WTC11 (cell line): ENCODE data around the gene OGG1. TPM values are rescaled to one million over a fixed set of nuclear protein-coding genes. Genes with fewer than 3 reads are reported as not detected.
A peak's percentile ranks its signal among the peaks of the same experiment; 100 is the strongest.
"Not testable (repeated sequence)": the region's sequence is repeated elsewhere in the genome, so short reads cannot be mapped to it uniquely, and the experiment has no call there.

Experiments used
- ATAC-seq: fragments of 200-7000 bp; cut with Tn5 transposase; 2 replicates; pipeline ENCODE4 v1.10.0; 2021; ENCODE audit warnings: mild to moderate bottlenecking, moderate library complexity
- CTCF ChIA-PET: fragments of 300-600 bp; sonication (Branson Sonifier 250); formaldehyde crosslinking; loops from one replicate; lab custom pipeline; 2021; ENCODE audit warnings: antibody characterized with exemption; lab: Charles Lee
- POLR2A ChIA-PET: fragments of 350-600 bp; sonication (Branson Sonifier 250); formaldehyde crosslinking; loops from one replicate; lab custom pipeline; 2021; ENCODE audit warnings: antibody characterized with exemption; lab: Charles Lee
- DNase-seq: peaks from one replicate; pipeline ENCODE4 v3.0.0; 2021; ENCODE audit warnings: low spot score
- H3K27ac Mint-ChIP-seq: 2 replicates; pipeline ENCODE4 v1.8.0; 2021; ENCODE audit warnings: mixed read lengths
- H3K27me3 Mint-ChIP-seq: 2 replicates; pipeline ENCODE4 v1.8.0; 2021; ENCODE audit warnings: low read depth, mild to moderate bottlenecking, moderate library complexity, mixed read lengths
- H3K36me3 Mint-ChIP-seq: 2 replicates; pipeline ENCODE4 v1.8.0; 2021; ENCODE audit warnings: mixed read lengths
- H3K4me1 Mint-ChIP-seq: 2 replicates; pipeline ENCODE4 v1.8.0; 2022; ENCODE audit warnings: mixed read lengths
- H3K4me3 Mint-ChIP-seq: 2 replicates; pipeline ENCODE4 v1.8.0; 2021; ENCODE audit warnings: mild to moderate bottlenecking, moderate library complexity, mixed read lengths
- H3K9me3 Mint-ChIP-seq: 2 replicates; pipeline ENCODE4 v1.8.0; 2021; ENCODE audit warnings: mixed read lengths
- EMX1 ChIP-seq: fragments of 250-450 bp; sonication (Bioruptor Pico); IDR thresholded peaks from 2 replicates; pipeline ENCODE4 v1.8.0; 2021; ENCODE audit warnings: mild to moderate bottlenecking
- ESRRA ChIP-seq: sonication (generic); formaldehyde crosslinking; IDR thresholded peaks from 2 replicates; pipeline ENCODE4 v1.8.1; 2022; ENCODE audit warnings: mild to moderate bottlenecking, missing genetic modification reagents, borderline replicate concordance
- SMAD3 ChIP-seq: sonication (generic); formaldehyde crosslinking; IDR thresholded peaks from 2 replicates; pipeline ENCODE4 v1.8.0; 2022; ENCODE audit warnings: missing genetic modification reagents, mild to moderate bottlenecking, borderline replicate concordance
- ZNF396 ChIP-seq: fragments of 250-450 bp; sonication (Bioruptor Pico); IDR thresholded peaks from 2 replicates; pipeline ENCODE4 v1.8.0; 2021; ENCODE audit warnings: mild to moderate bottlenecking, moderate library complexity, borderline replicate concordance
- total RNA-seq: library from RNA; stranded (reverse); gene quantifications from 3 replicates; pipeline ENCODE4 v1.2.3, GENCODE V29; 2021
- TF ChIP-seq, protein P1 (sequence below): fragments of 250-450 bp; sonication (Bioruptor Pico); IDR thresholded peaks from 2 replicates; pipeline ENCODE4 v1.9.0; 2021; ENCODE audit warnings: mild to moderate bottlenecking, borderline replicate concordance
- TF ChIP-seq, protein P2 (sequence below): sonication (generic); formaldehyde crosslinking; IDR thresholded peaks from 2 replicates; pipeline ENCODE4 v1.8.0; 2022; ENCODE audit warnings: mild to moderate bottlenecking, missing genetic modification reagents
- TF ChIP-seq, protein P3 (sequence below): sonication (generic); formaldehyde crosslinking; IDR thresholded peaks from 2 replicates; pipeline ENCODE4 v1.8.1; 2023; ENCODE audit warnings: mild to moderate bottlenecking, missing genetic modification reagents
- TF ChIP-seq, protein P4 (sequence below): sonication (generic); formaldehyde crosslinking; IDR thresholded peaks from 2 replicates; pipeline ENCODE4 v1.8.1; 2023; ENCODE audit warnings: mild to moderate bottlenecking, missing genetic modification reagents, moderate library complexity
- TF ChIP-seq, protein P5 (sequence below): sonication (generic); formaldehyde crosslinking; IDR thresholded peaks from 2 replicates; pipeline ENCODE4 v1.8.0; 2023; ENCODE audit warnings: mild to moderate bottlenecking, missing genetic modification reagents
- TF ChIP-seq, protein P6 (sequence below): sonication (generic); formaldehyde crosslinking; IDR thresholded peaks from 2 replicates; pipeline ENCODE4 v1.8.0; 2022; ENCODE audit warnings: mild to moderate bottlenecking, missing genetic modification reagents
- TF ChIP-seq, protein P7 (sequence below): sonication (generic); formaldehyde crosslinking; conservative IDR thresholded peaks from 2 replicates; pipeline ENCODE4 v1.8.1; 2023; ENCODE audit warnings: mild to moderate bottlenecking, low read depth, missing genetic modification reagents, moderate library complexity

OGG1 gene
- total RNA-seq, 1 experiment from 2014 or later = 27.3 TPM

DNA sequence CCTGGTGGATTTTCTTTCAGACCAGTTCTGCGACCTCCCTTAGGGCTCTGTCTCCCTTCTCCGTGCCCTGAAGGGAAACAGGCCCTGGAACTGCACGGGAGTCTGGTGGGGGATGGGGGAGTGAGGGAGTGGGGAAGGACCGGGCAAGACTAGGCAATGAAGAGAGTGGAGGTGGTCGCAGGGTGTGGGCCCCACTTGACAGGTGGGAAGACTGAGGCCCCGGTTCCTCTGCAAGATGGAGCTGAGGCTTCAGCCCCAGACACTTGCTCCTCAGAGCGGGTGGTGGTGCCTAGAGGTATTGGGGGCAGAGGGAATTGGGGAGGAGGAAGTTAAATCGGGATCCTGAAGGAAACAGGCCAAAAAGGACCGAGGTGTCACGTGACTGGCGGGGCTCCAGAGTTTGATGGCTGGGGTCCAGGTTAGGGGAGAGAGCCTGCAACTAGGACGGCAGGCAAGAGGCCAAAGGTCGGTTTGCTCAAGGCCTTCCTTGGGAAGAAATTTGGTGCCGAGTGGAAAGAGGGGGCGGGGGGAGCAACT is 20.6 kb downstream of the OGG1 start (continued):
- TF ChIP-seq, protein P1, sequence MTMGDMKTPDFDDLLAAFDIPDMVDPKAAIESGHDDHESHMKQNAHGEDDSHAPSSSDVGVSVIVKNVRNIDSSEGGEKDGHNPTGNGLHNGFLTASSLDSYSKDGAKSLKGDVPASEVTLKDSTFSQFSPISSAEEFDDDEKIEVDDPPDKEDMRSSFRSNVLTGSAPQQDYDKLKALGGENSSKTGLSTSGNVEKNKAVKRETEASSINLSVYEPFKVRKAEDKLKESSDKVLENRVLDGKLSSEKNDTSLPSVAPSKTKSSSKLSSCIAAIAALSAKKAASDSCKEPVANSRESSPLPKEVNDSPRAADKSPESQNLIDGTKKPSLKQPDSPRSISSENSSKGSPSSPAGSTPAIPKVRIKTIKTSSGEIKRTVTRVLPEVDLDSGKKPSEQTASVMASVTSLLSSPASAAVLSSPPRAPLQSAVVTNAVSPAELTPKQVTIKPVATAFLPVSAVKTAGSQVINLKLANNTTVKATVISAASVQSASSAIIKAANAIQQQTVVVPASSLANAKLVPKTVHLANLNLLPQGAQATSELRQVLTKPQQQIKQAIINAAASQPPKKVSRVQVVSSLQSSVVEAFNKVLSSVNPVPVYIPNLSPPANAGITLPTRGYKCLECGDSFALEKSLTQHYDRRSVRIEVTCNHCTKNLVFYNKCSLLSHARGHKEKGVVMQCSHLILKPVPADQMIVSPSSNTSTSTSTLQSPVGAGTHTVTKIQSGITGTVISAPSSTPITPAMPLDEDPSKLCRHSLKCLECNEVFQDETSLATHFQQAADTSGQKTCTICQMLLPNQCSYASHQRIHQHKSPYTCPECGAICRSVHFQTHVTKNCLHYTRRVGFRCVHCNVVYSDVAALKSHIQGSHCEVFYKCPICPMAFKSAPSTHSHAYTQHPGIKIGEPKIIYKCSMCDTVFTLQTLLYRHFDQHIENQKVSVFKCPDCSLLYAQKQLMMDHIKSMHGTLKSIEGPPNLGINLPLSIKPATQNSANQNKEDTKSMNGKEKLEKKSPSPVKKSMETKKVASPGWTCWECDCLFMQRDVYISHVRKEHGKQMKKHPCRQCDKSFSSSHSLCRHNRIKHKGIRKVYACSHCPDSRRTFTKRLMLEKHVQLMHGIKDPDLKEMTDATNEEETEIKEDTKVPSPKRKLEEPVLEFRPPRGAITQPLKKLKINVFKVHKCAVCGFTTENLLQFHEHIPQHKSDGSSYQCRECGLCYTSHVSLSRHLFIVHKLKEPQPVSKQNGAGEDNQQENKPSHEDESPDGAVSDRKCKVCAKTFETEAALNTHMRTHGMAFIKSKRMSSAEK (CRISPR knock-in tag) = no peak
- TF ChIP-seq, protein P2, sequence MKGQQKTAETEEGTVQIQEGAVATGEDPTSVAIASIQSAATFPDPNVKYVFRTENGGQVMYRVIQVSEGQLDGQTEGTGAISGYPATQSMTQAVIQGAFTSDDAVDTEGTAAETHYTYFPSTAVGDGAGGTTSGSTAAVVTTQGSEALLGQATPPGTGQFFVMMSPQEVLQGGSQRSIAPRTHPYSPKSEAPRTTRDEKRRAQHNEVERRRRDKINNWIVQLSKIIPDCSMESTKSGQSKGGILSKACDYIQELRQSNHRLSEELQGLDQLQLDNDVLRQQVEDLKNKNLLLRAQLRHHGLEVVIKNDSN (CRISPR knock-in tag) = peak; percentile 70
- TF ChIP-seq ESRRA (CRISPR knock-in tag) = no peak
- TF ChIP-seq, protein P3, sequence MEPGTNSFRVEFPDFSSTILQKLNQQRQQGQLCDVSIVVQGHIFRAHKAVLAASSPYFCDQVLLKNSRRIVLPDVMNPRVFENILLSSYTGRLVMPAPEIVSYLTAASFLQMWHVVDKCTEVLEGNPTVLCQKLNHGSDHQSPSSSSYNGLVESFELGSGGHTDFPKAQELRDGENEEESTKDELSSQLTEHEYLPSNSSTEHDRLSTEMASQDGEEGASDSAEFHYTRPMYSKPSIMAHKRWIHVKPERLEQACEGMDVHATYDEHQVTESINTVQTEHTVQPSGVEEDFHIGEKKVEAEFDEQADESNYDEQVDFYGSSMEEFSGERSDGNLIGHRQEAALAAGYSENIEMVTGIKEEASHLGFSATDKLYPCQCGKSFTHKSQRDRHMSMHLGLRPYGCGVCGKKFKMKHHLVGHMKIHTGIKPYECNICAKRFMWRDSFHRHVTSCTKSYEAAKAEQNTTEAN (CRISPR knock-in tag) = no peak
- no peak for TF ChIP-seq SMAD3
- TF ChIP-seq, protein P4, sequence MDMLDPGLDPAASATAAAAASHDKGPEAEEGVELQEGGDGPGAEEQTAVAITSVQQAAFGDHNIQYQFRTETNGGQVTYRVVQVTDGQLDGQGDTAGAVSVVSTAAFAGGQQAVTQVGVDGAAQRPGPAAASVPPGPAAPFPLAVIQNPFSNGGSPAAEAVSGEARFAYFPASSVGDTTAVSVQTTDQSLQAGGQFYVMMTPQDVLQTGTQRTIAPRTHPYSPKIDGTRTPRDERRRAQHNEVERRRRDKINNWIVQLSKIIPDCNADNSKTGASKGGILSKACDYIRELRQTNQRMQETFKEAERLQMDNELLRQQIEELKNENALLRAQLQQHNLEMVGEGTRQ (CRISPR knock-in tag) = peak; percentile 81
- TF ChIP-seq, protein P5, sequence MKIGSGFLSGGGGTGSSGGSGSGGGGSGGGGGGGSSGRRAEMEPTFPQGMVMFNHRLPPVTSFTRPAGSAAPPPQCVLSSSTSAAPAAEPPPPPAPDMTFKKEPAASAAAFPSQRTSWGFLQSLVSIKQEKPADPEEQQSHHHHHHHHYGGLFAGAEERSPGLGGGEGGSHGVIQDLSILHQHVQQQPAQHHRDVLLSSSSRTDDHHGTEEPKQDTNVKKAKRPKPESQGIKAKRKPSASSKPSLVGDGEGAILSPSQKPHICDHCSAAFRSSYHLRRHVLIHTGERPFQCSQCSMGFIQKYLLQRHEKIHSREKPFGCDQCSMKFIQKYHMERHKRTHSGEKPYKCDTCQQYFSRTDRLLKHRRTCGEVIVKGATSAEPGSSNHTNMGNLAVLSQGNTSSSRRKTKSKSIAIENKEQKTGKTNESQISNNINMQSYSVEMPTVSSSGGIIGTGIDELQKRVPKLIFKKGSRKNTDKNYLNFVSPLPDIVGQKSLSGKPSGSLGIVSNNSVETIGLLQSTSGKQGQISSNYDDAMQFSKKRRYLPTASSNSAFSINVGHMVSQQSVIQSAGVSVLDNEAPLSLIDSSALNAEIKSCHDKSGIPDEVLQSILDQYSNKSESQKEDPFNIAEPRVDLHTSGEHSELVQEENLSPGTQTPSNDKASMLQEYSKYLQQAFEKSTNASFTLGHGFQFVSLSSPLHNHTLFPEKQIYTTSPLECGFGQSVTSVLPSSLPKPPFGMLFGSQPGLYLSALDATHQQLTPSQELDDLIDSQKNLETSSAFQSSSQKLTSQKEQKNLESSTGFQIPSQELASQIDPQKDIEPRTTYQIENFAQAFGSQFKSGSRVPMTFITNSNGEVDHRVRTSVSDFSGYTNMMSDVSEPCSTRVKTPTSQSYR = no peak
- TF ChIP-seq, protein P6, sequence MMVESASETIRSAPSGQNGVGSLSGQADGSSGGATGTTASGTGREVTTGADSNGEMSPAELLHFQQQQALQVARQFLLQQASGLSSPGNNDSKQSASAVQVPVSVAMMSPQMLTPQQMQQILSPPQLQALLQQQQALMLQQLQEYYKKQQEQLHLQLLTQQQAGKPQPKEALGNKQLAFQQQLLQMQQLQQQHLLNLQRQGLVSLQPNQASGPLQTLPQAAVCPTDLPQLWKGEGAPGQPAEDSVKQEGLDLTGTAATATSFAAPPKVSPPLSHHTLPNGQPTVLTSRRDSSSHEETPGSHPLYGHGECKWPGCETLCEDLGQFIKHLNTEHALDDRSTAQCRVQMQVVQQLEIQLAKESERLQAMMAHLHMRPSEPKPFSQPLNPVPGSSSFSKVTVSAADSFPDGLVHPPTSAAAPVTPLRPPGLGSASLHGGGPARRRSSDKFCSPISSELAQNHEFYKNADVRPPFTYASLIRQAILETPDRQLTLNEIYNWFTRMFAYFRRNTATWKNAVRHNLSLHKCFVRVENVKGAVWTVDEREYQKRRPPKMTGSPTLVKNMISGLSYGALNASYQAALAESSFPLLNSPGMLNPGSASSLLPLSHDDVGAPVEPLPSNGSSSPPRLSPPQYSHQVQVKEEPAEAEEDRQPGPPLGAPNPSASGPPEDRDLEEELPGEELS (CRISPR knock-in tag) = no peak
- no peak for TF ChIP-seq ZNF396 (CRISPR knock-in tag)
- no peak for TF ChIP-seq EMX1 (CRISPR knock-in tag)
- TF ChIP-seq, protein P7, sequence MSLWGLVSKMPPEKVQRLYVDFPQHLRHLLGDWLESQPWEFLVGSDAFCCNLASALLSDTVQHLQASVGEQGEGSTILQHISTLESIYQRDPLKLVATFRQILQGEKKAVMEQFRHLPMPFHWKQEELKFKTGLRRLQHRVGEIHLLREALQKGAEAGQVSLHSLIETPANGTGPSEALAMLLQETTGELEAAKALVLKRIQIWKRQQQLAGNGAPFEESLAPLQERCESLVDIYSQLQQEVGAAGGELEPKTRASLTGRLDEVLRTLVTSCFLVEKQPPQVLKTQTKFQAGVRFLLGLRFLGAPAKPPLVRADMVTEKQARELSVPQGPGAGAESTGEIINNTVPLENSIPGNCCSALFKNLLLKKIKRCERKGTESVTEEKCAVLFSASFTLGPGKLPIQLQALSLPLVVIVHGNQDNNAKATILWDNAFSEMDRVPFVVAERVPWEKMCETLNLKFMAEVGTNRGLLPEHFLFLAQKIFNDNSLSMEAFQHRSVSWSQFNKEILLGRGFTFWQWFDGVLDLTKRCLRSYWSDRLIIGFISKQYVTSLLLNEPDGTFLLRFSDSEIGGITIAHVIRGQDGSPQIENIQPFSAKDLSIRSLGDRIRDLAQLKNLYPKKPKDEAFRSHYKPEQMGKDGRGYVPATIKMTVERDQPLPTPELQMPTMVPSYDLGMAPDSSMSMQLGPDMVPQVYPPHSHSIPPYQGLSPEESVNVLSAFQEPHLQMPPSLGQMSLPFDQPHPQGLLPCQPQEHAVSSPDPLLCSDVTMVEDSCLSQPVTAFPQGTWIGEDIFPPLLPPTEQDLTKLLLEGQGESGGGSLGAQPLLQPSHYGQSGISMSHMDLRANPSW = no peak

DNA sequence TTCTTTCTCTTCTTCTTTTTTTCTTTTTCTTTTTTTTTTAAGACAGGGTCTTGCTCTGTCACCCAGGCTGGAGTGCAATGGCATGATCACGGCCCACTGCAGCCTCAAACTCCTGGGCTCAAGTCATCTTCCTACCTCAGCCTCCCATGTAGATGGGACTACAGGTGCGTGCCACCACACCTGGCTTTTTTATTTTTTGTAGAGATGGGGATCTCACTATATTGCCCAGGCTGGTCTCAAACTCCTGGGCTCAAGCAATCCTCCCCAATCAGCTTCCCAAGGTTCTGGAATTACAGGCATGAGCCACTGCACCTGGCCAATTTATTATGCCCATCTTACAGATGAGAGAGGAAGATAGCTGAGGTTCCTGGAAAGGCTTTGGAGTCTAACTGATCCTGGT is 21.3 kb downstream of the OGG1 start:
- CTCF ChIA-PET = interaction anchor here (1.0 to 2.8 kb wide), 3 partner anchors 12 to 56 kb away, joined by 3 to 13 read pairs (median 3); no protein-coding TSS in a partner anchor
- H3K36me3 Mint-ChIP-seq, DNase-seq, ATAC-seq, H3K27ac Mint-ChIP-seq, H3K9me3 Mint-ChIP-seq: not testable (repeated sequence)
- Mint-ChIP-seq H3K4me1 (peaks cover 12% of the 10 kb centered on the region), H3K27me3 (peaks cover 90% of the 10 kb centered on the region), H3K4me3 (peak overlapping the region; percentile 69)
- POLR2A ChIA-PET = interaction anchor here (0.6 kb wide), 1 partner anchor 343 kb away, joined by 3 read pairs; no protein-coding TSS in a partner anchor
